KMS-11 (cell line): ENCODE results near the gene SRGAP2C.
"Not testable (repeated sequence)": the region's sequence is repeated elsewhere in the genome, so short reads cannot be mapped to it uniquely, and the experiment has no call there.

Experiments
- H2AFZ ChIP-seq: fragments of 200-600 bp; sonication (generic); 2 replicates; pipeline ENCODE4 v1.6.1; 2016; ENCODE audit warnings: antibody characterized with exemption, mixed run types, low read depth
- H3K27ac ChIP-seq: fragments of 200-600 bp; sonication (generic); 2 replicates; pipeline ENCODE4 v1.6.1; 2016; ENCODE audit warnings: mild to moderate bottlenecking, mixed run types
- H3K27me3 ChIP-seq: fragments of 200-600 bp; sonication (generic); 2 replicates; pipeline ENCODE4 v1.6.1; 2017; ENCODE audit warnings: mild to moderate bottlenecking, low read depth, mixed run types, moderate library complexity; ENCODE audit not compliant: insufficient read depth
- H3K36me3 ChIP-seq: fragments of 200-600 bp; sonication (generic); 2 replicates; pipeline ENCODE4 v1.6.1; 2017; ENCODE audit warnings: mild to moderate bottlenecking, mixed run types; ENCODE audit not compliant: insufficient read depth
- H3K4me1 ChIP-seq: fragments of 200-600 bp; sonication (generic); 2 replicates; pipeline ENCODE4 v1.6.1; 2016; ENCODE audit warnings: mild to moderate bottlenecking, low read depth, mixed run types; ENCODE audit not compliant: poor library complexity, severe bottlenecking
- H3K4me2 ChIP-seq: fragments of 200-600 bp; sonication (generic); 2 replicates; pipeline ENCODE4 v1.7.0; 2016; ENCODE audit warnings: mild to moderate bottlenecking, mixed run types
- H3K4me3 ChIP-seq: fragments of 200-600 bp; sonication (generic); IDR thresholded peaks from 2 replicates; pipeline ENCODE4 v1.6.1; 2017; ENCODE audit warnings: low read depth, low read length, mixed read lengths; ENCODE audit not compliant: insufficient read depth
- H3K79me2 ChIP-seq: fragments of 200-600 bp; sonication (generic); 2 replicates; pipeline ENCODE4 v1.6.1; 2016; ENCODE audit warnings: low read depth, mixed run types; ENCODE audit not compliant: insufficient read depth
- H3K9ac ChIP-seq: fragments of 200-600 bp; sonication (generic); 2 replicates; pipeline ENCODE4 v1.6.1; 2016; ENCODE audit warnings: mild to moderate bottlenecking, mixed run types
- H4K20me1 ChIP-seq: fragments of 200-600 bp; sonication (generic); 2 replicates; pipeline ENCODE4 v1.6.1; 2016; ENCODE audit warnings: mild to moderate bottlenecking, mixed run types; ENCODE audit not compliant: insufficient read depth

The SRGAP2C gene

DNA sequence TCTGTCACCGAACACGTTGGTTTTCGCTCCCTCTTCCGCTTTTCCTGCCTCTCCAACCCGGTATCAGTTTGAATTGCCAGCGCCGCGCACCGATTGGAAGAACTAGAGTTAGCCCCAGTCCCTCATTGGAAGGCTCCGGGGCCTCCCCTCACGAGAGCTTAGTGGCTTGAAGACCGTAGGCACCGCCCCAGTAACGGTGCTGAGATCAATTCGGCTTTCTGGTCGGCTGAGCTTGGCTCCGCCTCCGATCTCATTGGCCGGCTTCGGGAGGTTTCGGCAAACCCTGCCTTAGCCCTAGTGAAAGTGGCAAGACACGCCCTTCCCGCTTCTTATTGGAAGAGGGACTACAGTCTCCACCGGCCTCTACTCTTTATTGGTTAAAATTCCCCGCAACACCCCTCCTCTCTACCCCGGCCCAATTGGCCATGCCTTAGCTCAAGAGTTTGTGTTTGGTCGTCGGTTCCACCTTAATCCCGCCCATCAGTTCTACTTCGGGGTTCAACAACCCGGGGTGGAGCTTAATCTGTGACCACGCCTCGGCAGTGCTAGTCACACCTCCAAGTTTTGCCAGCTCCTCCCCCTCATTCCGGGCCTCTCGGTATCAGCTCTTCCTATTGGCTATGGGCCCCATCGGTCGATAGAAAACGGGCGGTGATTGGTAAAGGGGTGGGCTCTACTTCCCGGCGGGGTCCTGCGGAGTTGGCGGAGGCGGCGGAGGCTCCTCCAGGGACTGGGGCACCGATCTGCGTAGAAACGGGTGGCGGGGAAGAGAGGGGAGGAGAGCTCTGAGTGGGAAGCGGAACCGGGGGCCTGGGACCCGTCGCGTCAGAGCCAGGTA lies at the start of gene SRGAP2C, which contains the start of gene FAM72B:
Gene SRGAP2C (plus strand): TSS at position 686 of the 838 bp plus-strand sequence. CDS start 2,472 bp downstream, outside the sequence.
Gene FAM72B (minus strand): TSS at position 51 of the 838 bp plus-strand sequence. CDS start 851 bp downstream, outside the sequence.
- not testable (repeated sequence) for H3K27me3 ChIP-seq, H3K36me3 ChIP-seq, H3K4me2 ChIP-seq, H3K4me1 ChIP-seq, H3K4me3 ChIP-seq, H3K79me2 ChIP-seq, H2AFZ ChIP-seq, H3K9ac ChIP-seq, H3K27ac ChIP-seq, H4K20me1 ChIP-seq

DNA sequence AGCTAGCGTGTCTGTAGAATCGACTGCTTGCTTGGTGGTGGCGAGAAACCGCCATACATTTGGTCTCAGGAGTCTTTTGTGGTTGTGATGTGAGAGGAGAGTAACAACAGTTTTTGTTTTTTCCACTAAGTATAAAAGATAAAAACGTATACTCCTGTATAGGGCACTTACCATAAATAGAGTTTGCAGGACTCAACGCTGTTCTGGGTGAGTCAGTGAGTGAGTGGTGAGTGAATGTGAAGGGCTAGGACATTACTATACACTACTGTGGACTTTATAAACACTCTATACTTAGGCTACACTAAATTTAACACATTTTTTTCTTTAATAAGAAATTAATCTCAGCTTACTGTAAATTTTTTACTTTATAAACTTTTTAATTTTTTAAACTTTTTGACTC lies 44.4 kb upstream of the SRGAP2C start:
- H3K79me2 ChIP-seq, H3K4me1 ChIP-seq, H3K27me3 ChIP-seq, H3K27ac ChIP-seq, H3K4me2 ChIP-seq, H4K20me1 ChIP-seq, H3K36me3 ChIP-seq, H3K9ac ChIP-seq, H2AFZ ChIP-seq, H3K4me3 ChIP-seq: not testable (repeated sequence)

DNA sequence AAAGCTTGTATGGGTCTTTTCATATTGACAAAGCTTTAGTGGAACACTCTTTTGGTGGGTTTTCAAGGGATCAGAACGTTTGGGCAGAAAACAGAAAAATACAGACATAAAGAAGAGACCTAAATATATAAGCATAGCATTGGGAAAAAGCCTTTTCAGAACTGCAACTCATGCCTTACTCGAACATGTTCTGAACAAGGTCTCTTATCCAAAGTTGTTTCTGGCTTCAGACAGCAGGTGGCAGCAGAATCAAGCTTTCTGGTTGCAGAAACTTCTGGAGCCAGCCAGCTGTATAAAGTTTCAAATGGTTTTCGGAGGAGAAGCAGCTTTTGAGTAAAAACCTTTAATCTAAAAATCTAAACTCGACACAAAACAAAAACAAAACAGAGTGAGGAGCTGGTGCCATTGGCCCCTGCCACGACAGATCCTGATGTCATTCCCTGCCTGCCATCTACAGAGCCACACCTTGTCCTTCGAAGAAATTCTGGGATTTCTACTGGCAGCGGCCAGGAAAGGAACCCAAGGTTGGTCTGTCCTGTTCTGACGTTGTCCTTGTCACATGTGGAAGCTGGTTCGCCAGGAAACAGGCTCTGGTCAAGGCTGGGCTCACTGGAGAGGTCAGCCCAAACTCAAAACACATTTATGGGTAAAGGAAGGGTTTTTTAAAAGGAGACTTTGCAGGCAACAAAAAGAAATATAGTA lies 36.1 kb upstream of the SRGAP2C start:
- H3K4me1 ChIP-seq, H3K27me3 ChIP-seq, H4K20me1 ChIP-seq, H3K4me3 ChIP-seq, H3K36me3 ChIP-seq, H3K27ac ChIP-seq, H3K79me2 ChIP-seq, H3K4me2 ChIP-seq, H2AFZ ChIP-seq, H3K9ac ChIP-seq: not testable (repeated sequence)

DNA sequence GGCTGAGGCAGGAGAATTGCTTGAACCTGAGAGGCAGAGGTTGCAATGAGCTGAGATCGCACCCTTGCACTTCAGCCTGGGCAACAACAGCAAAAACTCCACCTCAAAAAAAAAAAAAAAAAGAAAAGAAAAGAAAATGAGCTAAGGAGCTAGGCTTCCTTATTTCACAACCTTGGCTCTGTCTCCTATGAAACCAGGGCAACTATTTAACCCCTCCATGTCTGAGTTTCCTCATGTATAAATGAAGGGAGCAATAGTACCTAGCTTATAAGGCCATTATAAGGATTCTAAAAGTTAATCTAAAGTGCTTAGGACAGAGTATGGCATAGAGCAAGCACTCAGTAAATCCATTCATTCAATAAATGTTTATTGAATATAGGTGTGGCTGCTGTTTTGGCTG lies 33.5 kb upstream of the SRGAP2C start:
- not testable (repeated sequence) for H4K20me1 ChIP-seq, H3K36me3 ChIP-seq, H3K4me2 ChIP-seq, H2AFZ ChIP-seq, H3K27ac ChIP-seq, H3K79me2 ChIP-seq, H3K9ac ChIP-seq, H3K4me1 ChIP-seq, H3K27me3 ChIP-seq, H3K4me3 ChIP-seq

DNA sequence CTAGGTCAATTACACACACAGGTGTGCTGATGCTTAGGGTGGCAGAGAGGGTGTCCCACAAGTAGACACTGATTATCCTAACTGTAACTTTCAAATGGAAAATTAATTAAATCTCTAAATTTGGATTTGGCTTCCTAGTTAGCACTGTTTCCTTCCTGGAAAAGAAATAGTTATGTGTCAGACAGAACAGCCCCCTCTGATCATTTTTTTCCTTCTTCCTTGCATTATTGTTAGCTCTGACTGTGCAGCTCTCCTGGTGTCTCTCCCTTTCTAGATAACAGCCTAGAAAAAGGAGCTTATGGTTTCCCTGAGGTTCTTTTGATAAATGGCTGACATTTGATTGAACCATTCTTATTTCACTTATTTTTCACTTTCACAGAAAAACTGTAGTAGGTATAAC lies 32.0 kb upstream of the SRGAP2C start:
- H3K4me2 ChIP-seq, H3K79me2 ChIP-seq, H2AFZ ChIP-seq, H3K9ac ChIP-seq, H3K27me3 ChIP-seq, H4K20me1 ChIP-seq, H3K27ac ChIP-seq, H3K4me1 ChIP-seq, H3K4me3 ChIP-seq, H3K36me3 ChIP-seq: not testable (repeated sequence)

DNA sequence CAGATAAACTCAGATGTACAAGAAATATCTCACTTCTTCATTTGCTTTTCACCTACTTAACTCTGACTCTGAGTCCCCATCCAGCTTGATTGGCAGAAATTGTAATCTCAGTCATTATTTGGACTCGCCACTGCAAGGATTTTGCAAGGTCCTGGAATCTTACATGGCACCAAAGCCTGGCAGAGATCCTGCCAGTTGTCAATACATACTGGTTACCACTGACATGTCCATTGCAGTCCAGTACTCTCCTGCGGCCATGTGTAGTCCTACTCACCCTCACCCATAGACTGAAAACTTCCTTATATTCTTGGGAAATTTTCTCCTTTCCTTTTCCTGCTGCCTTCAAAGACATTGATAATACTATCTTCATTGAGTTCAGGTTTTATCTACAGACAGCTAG lies 30.0 kb upstream of the SRGAP2C start:
- H3K27ac ChIP-seq, H3K4me3 ChIP-seq, H2AFZ ChIP-seq, H3K27me3 ChIP-seq, H3K9ac ChIP-seq, H3K79me2 ChIP-seq, H3K36me3 ChIP-seq, H4K20me1 ChIP-seq, H3K4me2 ChIP-seq, H3K4me1 ChIP-seq: not testable (repeated sequence)

DNA sequence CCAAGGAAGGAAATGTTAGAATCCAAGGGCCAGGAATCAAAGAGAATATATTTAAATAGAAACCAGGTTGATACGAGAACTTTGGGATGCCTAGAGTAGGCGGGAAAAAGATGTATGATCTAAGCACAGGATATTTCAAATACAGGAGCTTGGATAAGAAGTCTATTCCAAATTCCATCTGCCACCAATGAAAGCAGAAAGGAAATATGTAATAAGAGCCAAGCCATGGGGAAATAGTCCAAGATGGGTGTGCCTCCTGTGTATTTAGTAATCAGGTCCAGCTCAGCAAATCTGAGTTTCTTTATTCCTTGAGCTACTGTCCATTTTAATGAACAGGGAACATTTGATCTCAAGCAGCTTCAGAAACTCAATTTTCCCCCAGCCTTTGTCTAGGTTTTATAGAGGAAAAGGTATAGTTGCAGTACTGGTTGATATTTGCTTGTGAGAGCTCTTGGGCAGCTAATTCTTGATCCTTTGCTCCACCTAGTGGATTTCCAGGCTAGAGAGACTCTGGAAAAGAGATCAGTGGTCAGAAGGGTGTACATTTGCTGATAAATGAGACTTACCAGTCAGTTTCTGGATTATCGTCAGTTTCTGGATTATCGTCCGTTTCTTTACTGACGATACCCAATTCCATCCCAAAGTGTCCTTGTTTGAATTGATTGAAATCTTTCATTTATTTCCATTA lies 29.0 kb upstream of the SRGAP2C start:
- H3K4me1 ChIP-seq, H3K79me2 ChIP-seq, H4K20me1 ChIP-seq: not testable (repeated sequence)

DNA sequence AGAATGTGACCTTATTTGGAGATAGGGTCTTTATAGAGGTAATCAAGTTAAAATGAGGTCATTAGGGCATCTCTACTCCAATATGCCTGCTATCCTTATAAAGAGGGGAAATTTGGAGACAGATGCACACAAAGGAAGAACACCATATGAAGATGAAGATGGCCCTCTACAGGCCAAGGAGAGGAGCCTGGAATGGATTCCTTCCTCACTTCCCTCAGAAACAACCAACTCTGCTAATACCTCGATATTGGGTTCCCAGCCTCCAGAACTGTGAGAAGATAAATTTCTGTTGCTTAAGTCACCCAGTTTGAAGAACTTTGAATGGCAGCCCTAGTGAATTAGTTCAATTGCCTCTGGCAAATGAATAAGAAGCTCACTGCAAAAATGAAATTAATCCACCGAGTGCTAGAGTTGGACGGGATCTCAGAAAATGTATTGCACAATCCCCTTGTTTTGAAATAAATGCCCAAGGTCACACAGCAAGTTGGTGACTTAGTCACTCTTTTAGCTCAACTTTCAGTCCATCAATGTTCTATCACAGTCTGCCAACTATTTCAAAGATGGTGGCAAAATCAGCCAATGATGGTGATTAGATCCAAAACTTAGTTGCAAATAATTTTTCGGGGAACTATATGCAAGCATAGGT lies 27.7 kb upstream of the SRGAP2C start:
- H4K20me1 ChIP-seq, H3K4me1 ChIP-seq, H2AFZ ChIP-seq, H3K4me2 ChIP-seq, H3K9ac ChIP-seq, H3K27me3 ChIP-seq, H3K79me2 ChIP-seq, H3K27ac ChIP-seq, H3K4me3 ChIP-seq, H3K36me3 ChIP-seq: not testable (repeated sequence)

More for the DNA sequence above, 29.0 kb upstream of the SRGAP2C start:
- H2AFZ ChIP-seq, H3K27ac ChIP-seq, H3K4me3 ChIP-seq, H3K4me2 ChIP-seq, H3K36me3 ChIP-seq, H3K27me3 ChIP-seq, H3K9ac ChIP-seq: not testable (repeated sequence)

DNA sequence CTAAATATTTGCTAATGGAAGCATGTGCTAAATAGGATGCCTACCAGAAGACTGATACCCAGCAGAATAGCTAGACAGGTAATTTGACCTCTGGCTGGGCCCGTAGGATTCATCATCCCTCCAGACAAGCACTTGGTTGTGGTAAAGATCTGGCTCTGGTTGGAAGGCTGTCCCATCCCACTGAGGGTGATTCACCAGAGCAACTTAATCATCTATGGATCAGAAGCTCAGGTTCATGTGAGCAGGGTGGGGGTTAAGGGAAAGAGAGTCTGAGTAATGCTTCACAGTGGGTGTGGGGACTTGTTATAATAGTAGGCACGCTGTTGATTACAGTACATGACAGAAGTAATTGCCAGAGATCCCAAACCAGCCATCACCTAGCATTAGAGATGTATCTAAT lies 27.2 kb upstream of the SRGAP2C start:
- not testable (repeated sequence) for H3K4me3 ChIP-seq, H3K4me2 ChIP-seq, H3K9ac ChIP-seq, H3K4me1 ChIP-seq, H4K20me1 ChIP-seq, H2AFZ ChIP-seq, H3K36me3 ChIP-seq, H3K27me3 ChIP-seq, H3K27ac ChIP-seq, H3K79me2 ChIP-seq
